ENCODE results near the gene EHBP1.

DNA sequence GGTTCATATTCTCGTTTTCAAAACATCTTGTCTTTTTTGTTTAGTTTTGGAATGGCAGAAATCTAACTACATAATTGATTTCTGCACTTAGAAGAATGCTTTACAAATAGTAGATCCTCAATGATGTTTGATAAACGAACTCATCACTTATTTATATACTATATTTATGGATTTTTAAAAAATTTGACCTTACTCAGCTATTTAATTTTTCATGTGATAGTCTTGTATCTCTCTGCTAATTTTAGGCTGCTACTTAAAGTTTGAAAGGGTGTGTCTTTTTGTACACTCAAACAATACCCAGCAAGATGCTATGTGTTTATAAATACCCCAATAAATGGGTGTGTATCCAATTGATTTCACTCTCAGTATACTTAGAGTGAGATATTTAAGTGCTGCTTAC, 86.9 kb downstream of the EHBP1 start:
- TF ChIP-seq POLR2A (IDR thresholded peaks at IDR 0.05; ENCODE audit: extremely low read depth, insufficient read length) (no peak), MYC (IDR thresholded peaks at IDR 0.05; ENCODE audit: low read depth, low read length) (no peak)
- TF ChIP-seq, protein P1, sequence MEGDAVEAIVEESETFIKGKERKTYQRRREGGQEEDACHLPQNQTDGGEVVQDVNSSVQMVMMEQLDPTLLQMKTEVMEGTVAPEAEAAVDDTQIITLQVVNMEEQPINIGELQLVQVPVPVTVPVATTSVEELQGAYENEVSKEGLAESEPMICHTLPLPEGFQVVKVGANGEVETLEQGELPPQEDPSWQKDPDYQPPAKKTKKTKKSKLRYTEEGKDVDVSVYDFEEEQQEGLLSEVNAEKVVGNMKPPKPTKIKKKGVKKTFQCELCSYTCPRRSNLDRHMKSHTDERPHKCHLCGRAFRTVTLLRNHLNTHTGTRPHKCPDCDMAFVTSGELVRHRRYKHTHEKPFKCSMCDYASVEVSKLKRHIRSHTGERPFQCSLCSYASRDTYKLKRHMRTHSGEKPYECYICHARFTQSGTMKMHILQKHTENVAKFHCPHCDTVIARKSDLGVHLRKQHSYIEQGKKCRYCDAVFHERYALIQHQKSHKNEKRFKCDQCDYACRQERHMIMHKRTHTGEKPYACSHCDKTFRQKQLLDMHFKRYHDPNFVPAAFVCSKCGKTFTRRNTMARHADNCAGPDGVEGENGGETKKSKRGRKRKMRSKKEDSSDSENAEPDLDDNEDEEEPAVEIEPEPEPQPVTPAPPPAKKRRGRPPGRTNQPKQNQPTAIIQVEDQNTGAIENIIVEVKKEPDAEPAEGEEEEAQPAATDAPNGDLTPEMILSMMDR (IDR thresholded peaks at IDR 0.05; ENCODE audit: low read depth, low read length) = no peak
- TF ChIP-seq, protein P2, sequence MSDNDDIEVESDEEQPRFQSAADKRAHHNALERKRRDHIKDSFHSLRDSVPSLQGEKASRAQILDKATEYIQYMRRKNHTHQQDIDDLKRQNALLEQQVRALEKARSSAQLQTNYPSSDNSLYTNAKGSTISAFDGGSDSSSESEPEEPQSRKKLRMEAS (IDR thresholded peaks at IDR 0.05; ENCODE audit: low read depth, low read length) = no peak
